H1 (cell line): Measurements from ENCODE around the gene CD276.

ENCODE experiments used
- ATF2 ChIP-seq: IDR thresholded peaks from 2 replicates; pipeline ENCODE4 v1.6.1; 2012; ENCODE audit warnings: low read length, inconsistent platforms
- GABPA ChIP-seq: IDR thresholded peaks from 2 replicates; pipeline ENCODE4 v1.6.1; 2011; ENCODE audit warnings: mild to moderate bottlenecking, low read length, moderate library complexity, borderline replicate concordance; ENCODE audit not compliant: insufficient read depth
- POLR2A ChIP-seq, 2 experiments: IDR thresholded peaks; 1 replicate in 1 of 2; 2 replicates in 1 of 2; pipeline ENCODE4 v1.6.1; 2011; ENCODE audit warnings: low read depth in 2 of 2, low read length in 2 of 2, mild to moderate bottlenecking in 2 of 2; ENCODE audit errors: control extremely low read depth in 1 of 2
- RNF2 ChIP-seq: fragments of 200-900, 300-1000 bp; sonication (generic); IDR thresholded peaks from 2 replicates; pipeline ENCODE4 v1.7.1; 2016; ENCODE audit warnings: borderline replicate concordance, low read depth, mild to moderate bottlenecking, antibody characterized with exemption, low read length; ENCODE audit not compliant: poor library complexity, severe bottlenecking; ENCODE audit errors: missing control alignments
- TAF1 ChIP-seq: IDR thresholded peaks from 2 replicates; pipeline ENCODE4 v1.6.1; 2011; ENCODE audit warnings: mild to moderate bottlenecking, low read depth, low read length
- TF ChIP-seq, protein P1 (sequence below): IDR thresholded peaks from 2 replicates; pipeline ENCODE4 v1.6.1; 2012; ENCODE audit warnings: inconsistent platforms
- TF ChIP-seq, protein P2 (sequence below), 3 experiments: IDR thresholded peaks; 1 replicate in 2 of 3; 2 replicates in 1 of 3; pipeline versions ENCODE4 v1.5.1 to v1.6.1; 2011; ENCODE audit warnings: low read length in 3 of 3, mild to moderate bottlenecking in 3 of 3, inconsistent platforms in 2 of 3, low read depth in 1 of 3, moderate library complexity in 1 of 3; ENCODE audit not compliant: insufficient read depth in 1 of 3; ENCODE audit errors: control extremely low read depth in 1 of 3

GRCh38 chr15:73708691-73709090, 24.5 kb downstream of the CD276 start:
- TF ChIP-seq POLR2A (IDR thresholded peaks at IDR 0.05; ENCODE audit: control extremely low read depth in 1 of 2, low read depth in 2 of 2, low read length in 2 of 2) (no peak), ATF2 (no peak), RNF2 (no peak), TAF1 (no peak), GABPA (no peak)
- TF ChIP-seq, protein P1, sequence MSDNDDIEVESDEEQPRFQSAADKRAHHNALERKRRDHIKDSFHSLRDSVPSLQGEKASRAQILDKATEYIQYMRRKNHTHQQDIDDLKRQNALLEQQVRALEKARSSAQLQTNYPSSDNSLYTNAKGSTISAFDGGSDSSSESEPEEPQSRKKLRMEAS: no peak
- TF ChIP-seq, protein P2, sequence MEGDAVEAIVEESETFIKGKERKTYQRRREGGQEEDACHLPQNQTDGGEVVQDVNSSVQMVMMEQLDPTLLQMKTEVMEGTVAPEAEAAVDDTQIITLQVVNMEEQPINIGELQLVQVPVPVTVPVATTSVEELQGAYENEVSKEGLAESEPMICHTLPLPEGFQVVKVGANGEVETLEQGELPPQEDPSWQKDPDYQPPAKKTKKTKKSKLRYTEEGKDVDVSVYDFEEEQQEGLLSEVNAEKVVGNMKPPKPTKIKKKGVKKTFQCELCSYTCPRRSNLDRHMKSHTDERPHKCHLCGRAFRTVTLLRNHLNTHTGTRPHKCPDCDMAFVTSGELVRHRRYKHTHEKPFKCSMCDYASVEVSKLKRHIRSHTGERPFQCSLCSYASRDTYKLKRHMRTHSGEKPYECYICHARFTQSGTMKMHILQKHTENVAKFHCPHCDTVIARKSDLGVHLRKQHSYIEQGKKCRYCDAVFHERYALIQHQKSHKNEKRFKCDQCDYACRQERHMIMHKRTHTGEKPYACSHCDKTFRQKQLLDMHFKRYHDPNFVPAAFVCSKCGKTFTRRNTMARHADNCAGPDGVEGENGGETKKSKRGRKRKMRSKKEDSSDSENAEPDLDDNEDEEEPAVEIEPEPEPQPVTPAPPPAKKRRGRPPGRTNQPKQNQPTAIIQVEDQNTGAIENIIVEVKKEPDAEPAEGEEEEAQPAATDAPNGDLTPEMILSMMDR (IDR thresholded peaks at IDR 0.05; ENCODE audit: control extremely low read depth in 1 of 3, insufficient read depth in 1 of 3, low read depth in 1 of 3, low read length in 3 of 3): no peak
